DMS 273 (cell line): Measurements from ENCODE around the gene DUSP22.
"Not testable (repeated sequence)": the region's sequence is repeated elsewhere in the genome, so short reads cannot be mapped to it uniquely, and the experiment has no call there.

Experiments
- DNase-seq: peaks from one replicate; lab custom pipeline; 2025; ENCODE audit not compliant: unreplicated experiment; lab: John Stamatoyannopoulos, UW

DUSP22 gene

DNA sequence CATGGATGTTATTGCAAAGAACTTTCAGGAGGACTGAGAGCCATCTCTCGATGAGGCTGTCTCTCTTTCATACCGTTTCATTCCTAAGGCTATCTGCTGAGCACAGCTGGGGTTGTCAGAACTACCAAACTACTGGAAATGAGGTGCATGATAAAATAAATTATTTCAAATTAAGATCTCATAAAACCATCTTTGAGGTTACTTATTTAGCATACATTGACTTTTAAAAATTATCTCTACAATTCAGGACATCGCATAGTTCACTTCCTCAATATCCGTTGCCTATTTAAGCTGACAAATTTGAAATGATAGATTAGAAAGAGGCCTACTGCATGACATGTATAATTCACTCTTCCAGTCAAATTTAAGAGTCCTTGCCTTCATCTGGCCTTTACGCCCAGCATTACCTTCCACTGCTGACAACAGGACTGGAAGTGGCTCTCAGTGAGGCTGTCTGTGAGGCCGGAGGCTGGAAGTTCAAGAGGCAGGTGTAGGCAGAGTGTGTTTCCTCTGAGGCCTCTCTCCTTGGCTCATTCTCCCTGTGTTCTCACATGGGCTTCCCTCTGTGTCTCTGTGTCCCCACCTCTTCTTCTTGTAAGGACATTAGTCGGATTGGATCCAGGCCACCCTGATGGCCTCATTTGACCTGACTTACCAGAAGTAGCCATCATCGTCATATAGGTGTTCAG, 12.8 kb upstream of the DUSP22 start:
- no peak for DNase-seq

DNA sequence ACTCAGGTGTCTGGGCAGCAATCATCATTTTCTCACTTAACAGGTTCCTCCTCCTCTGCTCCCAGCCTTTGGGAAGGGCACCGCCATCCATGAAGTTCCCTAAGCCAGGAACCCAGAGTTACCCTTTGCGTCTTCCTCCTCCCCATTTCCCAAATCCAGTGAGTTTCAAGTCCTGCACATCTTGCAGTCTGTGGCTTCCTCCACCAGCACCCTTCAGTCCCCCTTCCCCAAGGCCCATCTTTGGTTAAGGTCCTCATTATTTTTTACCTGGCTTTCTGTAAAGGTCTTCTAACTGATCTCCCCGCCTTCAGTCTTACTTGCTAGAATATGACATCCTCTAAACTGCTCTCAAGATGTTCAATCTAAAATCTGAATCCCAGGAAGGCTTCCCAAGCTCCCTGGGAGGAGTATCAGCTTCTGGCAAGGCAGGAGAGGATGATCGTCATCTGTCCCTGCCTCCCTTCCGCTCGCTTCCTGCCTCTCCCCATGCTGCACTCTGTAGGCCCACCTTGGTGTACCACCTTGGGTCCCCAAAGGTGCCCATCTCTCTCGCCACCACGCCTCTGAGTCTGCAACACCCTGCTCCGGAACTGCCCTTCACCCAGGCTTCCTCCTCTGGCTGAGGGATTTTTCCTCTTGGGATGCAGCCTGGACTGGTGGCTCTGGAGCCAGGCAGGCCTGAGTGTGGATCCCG, 11.4 kb upstream of the DUSP22 start:
- no peak for DNase-seq

DNA sequence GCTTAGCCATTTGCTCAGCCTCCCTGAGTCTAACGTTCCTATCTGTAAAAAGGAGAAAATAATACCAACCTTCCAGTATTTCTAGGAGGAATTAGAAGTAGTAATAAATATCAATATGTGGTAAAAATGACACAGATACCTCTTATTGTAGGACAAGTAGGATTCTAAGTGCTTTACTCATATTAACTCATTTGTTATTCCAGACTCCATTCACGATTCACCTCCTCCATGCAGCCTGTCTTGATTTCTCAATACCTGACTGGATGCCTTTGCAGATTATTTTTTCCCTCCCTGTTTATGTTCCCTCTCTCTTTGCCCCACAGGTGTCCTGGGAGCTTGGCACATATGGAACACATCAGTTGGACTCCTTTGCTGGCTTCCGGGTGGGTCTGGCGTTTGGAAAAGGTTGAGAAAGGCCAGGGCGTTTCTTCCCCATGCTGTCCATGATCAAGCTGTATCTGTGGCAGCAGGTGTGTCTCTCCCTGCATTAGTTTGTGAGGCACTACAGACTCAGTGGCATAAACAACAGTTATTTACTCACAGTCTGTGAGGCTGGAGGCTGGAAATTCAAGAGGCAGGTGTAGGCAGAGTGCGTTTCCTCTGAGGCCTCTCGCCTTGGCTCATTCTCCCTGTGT, 10.7 kb upstream of the DUSP22 start:
- no peak for DNase-seq

DNA sequence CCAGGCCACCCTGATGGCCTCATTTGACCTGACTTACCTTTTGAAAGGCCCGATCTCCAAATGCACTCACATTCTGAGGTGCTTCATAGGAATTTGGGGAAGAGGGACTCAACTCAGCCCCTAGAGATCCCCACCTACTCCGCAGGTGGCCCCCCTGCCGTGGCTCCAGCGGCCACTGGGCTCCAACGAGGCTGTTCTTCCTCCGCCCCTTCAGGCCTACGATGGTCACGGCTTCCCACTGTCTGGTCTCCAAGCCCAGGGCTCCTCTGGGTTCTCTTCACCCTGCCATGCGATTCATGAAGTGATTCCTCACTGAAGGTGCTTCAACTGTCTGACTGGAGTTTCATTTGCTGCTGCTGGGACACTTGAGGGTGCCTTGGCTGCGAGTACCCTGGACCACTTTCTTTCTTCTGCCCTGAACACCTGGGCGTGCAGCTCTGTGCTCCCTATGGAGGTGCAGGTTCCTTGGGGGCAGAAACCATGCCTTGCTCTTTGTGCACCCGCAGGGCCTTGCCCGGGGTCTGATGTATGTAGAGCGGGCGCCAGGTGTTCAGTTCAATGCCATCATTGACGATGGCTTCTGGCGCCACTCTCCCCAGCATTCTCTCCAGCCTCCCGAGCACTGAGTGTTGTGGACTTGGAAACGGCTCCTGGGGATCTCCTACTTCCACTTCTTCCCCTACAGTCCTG, 10.0 kb upstream of the DUSP22 start:
- DNase-seq, result no peak

DNA sequence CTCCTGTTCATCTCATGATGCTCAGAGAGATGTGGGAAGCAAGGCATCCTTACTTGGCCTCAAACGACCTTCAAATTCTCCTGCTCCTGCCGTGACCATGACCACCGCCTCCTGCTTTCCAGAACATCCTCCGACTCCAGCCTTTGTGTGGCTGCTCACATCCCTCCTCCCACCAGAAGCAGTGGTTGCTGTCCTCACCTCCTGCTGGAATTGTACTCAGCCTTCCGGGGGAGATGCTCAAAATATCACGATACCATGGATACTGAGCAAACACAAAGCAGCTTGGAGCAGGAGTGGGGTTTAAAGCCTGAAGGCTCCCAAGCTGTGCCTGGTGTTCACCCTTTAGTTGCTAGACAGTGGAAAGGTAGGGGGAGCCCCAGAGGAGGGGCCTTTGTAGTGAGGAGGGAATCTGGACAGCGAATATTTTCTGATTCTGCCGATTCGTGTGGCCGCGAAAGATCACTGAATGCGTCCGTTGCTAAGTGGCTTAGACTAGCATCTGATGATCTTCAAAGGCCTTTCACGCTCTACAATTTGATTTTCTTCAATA, 9.3 kb upstream of the DUSP22 start:
- no peak for DNase-seq

DNA sequence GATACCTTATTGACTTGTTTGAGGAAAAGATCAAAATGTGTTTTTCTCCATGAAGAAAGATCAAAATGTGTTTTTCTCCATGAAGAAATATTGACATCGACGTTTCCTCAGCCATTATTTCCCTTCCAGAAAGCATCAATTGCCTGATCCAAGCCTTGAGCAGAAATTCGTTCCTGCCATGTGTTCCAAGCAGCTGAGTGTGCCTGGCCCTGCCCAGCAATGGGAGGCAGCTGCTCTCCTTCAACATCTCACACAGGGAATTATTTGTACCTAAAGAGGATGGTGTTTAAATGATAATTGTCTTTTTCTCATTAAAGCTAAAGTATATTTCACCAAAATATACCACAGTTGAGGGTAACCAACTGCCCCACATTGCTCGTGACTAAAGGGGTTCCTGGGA, 7.8 kb upstream of the DUSP22 start:
- no peak for DNase-seq

DNA sequence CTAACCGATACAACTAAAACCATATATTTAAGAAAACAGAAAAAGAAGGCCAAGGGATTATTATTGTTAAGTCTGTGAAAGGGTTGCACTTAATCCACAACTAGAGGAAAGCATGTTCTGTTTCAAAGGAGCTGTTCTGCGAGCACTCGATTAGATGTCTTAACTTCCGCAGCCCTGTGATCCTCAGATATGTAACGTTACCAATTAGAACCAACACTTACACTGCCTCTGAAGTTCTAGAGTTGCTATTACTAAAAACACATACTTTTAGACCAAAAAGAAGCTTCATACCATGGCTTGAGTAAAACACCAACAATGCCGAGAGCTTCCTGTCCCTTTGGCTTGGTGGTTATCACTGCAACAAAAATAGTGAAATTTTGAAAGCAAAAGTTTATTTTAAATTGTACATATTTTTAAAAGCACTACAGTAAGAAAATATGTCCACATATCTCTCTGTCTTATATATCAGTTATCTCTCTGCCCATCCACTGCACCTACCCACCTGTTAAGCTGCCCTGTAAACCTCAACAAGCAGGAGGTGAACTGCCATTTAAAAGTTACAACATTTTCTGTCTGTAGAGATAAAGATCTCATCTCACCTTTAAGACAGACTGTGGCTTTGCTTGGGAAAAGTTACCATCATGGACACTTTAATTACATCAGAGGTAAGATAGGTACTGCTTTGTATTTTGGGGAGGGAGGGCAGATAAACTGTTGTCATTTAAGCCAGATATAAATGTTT, 7.1 kb upstream of the DUSP22 start:
- no peak for DNase-seq

DNA sequence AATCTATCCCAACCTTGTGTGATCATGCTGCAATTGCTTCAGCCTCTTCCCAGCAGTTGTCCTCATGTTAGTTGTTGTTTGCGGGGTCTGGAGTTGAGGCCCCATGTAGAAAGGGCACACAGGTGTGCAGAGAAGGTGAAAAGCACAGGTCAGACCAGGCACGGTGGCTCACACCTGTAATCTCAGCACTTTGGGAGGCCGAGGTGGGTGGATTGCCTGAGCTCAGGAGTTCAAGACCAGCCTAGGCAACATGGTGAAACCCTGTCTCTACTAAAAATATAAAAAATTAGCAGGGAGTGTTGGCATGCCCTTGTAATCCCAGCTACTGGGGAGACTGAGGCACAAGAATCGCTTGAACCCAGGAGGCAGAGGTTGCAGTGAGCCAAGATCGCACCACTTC, 6.4 kb upstream of the DUSP22 start:
- DNase-seq, result not testable (repeated sequence)

DNA sequence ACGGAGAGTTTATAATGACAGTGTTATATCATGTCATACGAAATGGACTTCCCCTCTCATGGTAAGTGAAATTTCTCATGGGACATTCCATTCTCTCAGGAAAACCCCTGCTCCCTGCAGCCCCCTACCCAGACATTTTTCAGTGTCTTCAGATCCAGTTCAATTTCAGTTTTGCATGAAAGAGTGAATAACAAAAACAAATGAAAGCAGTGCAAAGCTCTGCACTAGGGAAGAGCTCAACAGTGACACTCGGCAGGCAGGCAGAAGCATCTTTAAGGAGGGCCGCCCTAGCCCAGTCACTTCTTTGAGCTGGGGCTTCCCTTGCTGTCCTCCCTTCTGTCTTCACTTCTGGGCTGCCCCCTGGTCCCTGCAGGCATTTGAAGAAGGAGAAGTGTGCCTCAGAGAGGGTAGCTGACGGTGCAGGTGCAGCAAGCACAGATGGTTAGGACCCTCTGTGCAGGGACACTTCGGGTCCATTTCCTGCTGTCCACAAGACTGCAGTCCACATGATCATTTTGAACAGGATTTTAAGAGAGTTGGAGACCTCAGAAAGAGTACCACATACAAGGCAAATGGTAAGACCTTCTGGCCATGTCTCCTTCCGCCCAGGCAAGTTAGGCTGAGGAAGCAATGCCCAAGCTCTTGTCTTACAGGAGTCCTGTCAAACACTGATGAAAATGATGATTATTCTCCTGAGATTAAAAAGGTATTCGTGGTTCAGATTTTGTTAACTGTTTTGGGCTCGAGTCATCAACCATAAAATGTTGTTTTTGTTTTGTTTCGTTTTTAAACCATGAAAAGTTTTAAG, 5.4 kb upstream of the DUSP22 start:
- no peak for DNase-seq

DNA sequence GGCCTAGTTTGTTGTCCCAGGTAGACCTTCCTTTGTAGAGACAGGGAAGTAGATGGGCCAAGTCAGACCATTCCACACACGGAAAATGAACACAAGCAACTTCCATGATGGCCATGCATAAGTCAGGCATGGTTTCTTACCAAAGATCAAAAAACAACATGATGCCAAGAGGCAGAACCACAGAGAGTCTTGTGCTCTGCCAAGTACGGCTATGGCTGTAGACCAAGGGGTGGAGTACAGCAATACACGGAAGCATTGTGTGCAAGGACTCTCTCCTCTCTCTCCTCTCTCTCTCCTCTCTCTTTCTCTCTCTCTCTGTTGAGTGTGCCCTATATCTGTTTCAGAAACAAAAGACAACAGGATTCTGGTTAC, 4.8 kb upstream of the DUSP22 start:
- DNase-seq, result no peak

DNA sequence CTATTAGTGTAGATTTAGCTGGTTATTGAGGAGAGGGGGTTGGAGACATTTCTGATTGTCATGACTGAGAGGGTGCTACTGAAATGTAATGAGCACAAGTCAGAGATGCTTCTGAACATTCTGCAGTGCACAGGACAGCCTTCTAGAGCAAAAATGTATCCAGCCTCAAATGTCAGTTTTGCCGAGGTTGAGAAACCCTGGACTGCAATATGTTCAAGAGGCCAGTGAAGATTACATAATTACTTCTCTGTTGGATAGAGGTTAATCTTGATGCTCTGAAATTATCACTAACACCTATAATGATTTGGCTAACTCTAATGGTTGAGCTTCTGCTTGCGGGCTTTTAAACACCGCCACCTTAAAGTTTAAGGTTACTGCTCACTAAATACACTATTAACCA, 3.4 kb upstream of the DUSP22 start:
- no peak for DNase-seq

DNA sequence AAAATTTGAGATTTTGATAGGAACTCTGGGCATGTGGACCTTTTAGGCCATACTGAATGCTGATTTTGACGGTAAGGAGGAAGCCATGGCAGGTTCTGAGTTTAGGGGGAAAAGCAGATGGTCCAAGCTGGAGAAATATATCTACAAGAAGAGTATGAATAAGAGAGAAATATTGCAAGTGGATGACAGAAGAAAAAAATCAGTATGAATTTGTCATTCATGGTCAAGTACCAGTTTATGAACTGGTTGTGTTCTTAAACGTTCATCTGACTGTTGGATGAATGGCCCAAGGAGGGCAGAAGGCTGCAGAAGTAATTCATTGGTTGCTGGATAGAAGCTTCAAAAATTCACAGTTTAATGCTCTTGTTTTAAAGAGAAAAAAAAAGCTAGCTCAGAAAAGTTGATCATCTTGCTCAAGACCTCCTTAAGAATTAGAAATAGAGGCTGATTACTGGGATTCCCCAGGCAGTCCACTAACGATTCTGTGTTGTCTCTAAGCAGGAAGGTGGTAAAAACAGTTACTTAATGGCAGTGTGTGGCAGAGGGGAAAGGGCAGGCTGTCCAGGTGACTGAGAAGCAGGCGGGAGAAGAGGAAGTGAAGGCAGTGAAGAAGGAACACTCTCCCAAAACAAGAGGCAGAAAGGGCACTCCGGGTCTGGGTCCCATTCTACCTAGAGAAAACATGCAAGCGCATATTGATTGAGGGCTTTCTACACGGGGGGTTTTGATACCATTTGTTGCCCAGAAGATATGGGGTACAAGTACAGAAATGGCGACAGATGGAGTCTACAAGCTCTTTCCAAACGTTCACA, 2.0 kb upstream of the DUSP22 start:
- no peak for DNase-seq

DNA sequence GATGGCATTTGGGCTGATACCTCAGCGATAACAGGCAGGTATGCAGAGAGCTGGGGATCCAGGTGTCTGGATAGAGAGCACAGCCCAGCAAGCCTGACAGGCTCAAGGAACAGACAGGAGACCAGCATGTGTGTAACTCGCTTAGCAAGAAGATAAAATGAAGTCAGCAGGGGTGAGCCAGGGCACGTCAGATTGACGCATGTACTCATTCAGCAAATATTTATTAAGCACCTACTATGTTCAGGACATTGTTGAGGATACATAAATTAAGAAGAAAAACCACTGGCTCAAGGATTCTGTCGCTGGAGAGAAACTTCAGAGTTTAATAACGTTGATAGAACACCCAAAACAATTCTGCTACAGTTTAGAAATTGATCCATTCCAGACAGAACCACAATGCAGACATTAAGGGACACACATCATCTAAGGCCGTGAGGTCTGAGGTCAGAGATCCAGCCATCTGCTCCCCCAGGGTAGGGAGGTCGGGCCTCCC, 1.0 kb upstream of the DUSP22 start:
- DNase-seq, result no peak

DNA sequence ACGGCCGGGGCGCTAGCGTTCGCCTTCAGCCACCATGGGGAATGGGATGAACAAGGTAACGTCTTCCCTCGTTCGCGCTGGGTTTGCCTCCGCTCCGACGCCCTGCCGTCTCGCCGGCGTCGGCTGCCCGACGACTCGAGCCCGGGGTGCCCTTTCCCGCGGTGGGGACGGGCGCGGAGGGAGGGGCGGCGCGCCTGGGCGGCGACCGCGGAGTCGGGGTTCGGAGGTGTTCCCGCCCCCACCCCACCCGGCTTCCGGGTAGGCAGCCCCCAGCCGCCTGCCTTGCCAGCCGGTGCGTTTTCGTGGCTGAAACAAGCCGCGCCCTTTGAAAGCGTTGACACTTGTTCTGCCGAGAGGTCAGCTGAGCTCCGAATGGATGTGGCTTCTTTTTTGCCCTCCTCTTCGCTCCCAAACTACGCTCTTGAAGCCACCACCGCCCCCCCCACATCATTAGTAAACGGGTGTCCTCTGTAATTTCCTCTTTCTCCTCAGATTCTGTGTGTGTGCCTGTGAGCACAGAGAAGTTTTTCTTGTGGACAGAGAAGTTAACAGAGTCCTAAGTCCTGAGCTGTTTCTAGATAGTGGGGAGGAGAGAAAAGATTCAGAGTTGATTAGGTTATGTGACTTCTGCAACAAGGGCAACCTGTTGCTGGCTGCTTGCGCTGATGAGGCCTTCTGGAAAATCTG, 362 bp downstream of the DUSP22 start:
- DNase-seq, result no peak

DNA sequence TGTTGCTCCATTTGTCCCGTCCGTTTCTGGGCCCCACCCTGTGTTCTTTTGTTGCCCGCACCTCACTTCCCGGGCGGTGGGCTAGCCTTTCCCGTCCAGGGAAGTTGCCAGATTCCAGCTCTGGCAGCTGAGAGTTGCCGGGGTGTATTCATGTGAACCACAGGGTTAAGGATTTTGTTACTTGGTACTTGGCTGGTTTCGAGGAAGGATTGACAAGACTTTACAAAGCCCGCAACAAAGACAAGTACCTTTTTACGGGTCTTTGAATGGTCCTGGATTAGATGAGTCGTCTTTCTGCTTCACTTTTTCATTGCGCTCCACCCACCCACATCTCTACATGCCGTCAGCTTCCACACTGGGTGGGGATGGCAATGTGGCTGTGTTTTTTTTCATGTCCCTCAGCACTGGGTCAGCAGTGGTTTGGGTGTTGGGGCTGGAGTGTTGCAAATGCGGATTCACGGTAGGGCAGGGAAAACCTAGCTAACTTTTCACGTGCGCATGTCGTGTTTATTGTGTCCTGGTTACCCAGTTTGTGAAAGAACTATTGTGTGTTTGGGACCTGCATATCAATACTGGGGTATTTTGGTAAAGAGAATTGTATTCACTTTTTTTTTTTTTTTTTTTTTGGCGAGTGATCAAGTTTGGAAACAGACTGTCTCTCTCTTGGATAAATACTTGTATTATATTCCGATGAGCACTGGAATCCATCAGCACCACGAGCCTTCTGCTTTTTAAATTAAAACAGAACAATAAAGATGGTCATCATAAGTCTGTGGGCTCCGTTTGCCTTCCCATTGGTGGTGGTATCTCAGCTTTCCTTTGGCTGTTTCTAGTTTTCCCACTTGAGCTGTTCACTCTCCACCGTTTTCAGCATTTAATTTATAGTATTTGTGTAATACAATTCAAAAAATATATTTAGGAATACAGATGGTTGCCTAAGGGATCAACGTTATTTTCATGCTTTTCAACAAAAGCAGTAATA, 1.2 kb downstream of the DUSP22 start:
- DNase-seq, result no peak

DNA sequence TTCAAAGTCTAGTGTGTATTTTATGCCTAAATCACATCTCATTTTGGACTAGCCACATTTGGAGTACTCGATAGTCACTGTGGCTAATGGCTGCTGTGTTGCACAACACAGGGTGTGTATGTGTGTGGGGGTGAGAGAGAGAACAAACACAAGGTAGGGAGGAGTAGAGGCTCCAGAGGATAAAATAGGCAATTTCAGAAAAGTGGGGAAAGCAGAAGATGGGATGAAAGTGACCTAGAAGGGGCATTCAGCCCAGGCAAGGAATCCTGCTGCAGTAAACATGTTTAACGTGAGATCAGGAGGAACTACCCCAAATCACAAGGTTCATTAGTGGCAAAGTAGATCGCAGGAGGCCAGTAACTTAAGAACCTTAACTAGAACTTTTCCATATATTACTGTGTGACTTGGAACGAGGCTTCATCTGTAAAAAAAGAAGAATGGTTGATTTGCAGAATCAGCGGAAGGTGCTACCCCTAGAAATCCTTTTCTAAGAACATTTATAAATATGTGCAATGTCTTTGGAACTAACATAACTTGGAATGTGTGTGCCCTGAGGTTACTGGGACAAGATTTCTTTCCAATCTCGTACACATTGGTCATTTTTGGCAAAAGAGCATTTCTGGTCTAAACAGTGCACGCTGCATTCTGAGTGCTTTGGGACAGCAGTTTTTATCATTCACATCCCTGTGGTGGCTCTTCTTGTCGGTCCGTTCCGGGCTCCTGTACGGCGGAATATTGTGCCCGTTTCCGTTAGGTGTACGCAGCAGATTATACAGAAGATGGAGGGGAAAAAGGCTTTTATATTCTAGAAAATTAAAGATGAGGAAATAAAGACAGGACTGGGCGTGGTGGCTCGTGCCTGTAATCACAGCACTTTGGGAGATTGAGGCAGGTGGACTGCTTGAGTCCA, 2.6 kb downstream of the DUSP22 start:
- no peak for DNase-seq
